GM21786 (cell line): ENCODE data around the gene PCSK6.

ENCODE experiments used
- ATAC-seq: cut with Tn5 transposase; IDR thresholded peaks from one replicate; pipeline ENCODE4 v1.9.1; 2021; ENCODE audit not compliant: unreplicated experiment

The PCSK6 gene

DNA sequence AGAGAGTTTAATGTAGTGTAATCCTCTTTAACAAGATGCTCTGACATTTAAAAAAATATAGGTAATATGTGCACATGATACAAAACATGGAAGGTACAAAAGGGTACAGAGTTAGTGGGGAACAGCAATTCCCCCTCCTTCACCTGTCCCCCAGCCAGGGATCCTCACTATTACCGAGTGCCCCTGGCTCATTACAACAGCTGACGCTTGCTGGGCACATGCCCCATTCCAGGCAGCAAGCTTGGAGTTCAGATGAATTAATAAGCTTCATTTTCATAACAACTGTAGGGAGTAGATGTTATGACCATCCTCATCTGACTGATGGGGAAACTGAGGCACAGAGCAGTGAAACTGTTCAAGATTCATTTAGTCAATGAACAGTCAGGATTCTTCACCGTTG is 41.2 kb downstream of the PCSK6 start:
- ATAC-seq, result no peak

DNA sequence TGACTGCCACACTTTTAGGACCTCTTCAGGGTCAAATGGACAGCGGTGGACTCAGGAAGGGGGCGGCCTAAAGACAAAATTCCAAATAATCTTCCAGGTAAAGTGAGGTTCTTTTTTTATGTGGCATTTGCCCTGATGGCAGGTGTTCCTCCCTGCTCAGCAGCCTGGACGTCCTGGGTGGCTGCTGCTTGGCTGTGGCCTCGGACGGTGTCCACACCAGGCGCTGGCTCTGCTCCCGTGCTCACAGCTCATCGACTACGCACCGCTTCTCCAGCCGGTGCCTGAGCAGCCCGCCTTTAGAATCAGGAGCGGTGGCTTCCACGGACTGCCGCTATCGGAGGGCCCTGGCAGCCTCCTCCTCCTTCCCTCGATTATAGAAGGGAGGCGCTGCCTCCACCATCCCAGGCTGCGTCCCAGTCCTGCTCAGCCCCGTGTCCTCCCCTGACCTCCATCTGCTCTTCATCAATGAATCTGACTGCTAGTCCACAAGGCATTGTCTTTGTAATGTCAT is 41.9 kb downstream of the PCSK6 start:
- ATAC-seq, result no peak

DNA sequence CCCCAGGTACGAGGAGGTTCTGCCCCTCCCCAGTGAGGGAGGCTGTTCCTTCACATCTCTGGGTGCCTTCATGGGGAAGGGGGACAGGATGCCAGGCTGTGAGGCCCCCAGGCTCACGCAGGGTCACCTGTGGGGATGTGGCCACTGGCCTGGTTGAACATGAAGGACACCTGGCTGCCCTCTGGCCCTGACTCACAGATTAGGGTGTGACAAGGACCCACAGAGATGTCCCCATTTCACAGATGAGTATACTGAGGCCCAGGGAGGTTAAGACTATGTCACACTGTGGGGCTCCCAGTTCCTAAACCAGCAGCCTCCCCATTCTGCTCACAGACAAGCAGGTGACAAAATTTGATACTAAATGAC is 42.4 kb downstream of the PCSK6 start:
- no peak for ATAC-seq

DNA sequence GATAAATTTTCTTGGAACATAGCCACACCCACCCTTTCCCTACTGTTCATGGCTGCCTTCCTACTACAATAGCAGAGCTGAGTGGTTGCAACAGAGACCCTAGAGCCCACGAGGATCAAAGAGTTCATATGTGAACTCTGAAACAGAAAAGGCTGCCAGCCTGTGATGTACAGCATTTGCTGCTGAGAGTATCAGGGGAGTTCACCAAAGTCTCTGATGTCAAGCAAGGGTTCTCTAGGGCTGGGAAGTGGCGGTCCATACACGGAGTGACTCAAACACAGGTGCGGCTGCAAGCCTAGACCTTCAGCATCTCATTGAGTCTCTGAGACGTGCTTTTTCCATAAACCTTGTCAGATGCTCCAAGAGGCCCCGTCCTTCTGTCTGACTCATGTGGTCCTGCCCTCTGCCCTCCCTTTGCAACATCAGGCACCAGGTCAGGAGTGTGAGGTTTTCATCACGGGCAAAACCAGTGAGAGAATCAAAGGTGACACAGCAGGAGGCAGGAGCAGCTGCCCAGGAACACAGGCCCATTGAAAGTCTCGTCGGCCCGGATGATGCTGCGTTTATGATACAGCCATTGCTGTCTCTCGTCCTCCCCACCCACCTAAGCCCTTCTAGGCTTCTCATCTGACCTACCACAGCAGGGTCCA is 42.9 kb downstream of the PCSK6 start:
- no peak for ATAC-seq

DNA sequence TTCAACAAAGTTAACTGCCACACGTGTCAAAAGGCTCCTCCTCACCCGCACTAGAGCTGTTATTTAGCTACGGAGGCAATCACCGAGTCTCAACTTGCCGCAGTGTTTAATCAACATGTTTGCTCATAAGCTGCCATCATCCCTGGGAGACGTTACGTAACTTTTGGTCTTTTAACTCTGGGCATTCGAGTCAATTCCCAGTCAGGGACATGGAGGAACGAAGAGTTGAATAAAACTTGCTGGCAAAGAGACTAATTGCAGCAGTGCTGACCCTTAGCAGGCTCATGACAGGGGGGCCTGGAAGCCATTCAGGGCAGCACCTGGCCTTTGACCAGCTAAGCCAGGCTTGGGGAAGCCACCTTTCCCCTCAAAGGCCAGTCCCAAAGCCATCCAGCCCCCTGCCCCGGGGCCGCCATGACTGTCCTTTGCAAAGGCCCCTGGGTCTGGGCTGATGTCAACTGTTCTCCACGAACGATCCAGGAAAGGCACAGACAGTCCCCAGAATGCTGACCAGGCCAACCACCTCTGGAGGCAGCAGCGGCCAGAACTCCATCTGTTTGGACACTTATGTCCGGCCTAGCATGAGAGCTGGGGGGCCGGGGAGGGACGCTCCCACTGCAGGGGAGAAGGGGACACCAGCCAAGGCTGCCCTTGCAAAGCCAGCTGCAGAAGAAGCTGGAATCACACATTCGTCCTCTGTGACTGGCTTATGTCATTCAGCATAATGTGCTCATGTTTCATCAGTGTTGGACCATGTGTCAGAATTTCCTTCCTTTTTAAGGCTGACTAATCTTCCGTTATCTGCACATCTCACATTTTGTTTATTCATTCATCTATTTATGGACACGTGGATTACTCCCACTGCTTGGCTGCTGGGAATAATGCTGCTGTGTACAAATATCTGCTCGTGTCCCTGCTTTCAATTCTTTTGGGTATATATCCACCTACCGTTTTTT is 43.7 kb downstream of the PCSK6 start:
- no peak for ATAC-seq

DNA sequence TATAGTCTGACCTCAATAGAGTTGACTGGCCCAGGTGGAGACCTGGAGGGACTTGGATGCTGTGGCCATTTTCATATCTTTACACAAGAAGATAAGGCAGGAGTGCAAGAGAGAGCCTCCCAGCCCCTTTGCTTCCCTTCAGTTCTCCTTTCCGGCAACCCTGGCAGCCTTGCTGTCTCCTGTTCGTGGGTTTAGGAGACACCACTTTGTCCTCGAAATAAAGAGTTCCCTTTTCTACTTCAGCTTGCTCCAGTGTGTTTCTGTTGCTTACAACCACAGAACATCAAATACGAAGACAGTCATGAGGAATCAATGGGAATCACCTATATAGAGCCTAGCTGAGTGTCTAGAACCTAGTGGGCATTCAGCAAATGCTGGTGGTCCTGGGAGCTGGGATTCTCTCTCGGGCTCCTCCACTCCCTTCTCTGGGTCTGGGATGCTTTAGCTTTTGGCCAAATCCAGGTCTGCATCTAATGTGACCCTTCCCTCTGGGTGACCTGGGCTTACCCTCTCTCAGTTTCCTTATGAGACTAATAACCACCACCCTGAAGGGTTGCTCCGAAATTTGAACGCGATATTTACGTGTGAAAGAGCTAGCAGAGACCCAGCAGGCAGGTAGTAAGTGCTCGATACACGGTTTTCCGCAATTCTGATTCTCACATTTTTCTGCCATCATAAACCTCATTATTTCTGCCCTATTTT is 44.5 kb downstream of the PCSK6 start:
- ATAC-seq, result no peak

DNA sequence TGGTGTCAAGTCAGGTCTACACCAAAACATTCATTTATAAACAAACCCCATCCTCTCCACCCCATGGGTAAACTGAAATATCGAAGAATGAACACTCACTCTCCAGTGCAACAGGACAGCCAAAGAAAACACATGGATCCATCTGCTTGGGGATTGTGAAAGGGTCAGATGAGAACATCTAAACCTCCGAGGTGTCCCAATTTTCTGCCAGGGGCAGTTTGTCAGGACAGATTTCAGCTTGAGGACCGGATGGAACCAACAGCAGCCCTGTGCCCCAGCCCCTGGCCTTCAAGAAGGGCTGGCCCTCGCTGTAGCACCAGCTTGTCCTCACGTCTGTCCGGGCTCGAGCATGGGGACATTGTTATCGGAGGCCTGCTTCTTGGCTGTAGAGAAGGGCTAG is 45.5 kb downstream of the PCSK6 start:
- ATAC-seq, result no peak

DNA sequence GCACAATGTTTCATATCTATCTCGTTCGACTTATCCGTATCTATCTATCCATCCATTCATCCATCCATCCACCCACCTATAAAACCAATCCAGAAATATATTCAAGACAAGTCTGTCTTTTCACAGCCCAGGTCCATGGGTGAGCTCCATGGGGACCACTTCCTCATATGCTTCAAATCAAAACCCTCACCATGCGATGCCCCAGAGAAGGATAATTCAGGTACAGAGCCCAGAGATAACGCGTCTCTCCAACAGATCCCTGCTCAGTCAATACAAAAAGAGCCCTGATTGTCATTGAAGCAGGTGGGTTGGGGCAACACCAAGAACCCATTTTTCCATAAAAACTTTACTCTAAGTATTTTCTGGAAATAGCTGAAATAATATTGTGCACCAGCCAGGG is 47.2 kb downstream of the PCSK6 start:
- no peak for ATAC-seq

DNA sequence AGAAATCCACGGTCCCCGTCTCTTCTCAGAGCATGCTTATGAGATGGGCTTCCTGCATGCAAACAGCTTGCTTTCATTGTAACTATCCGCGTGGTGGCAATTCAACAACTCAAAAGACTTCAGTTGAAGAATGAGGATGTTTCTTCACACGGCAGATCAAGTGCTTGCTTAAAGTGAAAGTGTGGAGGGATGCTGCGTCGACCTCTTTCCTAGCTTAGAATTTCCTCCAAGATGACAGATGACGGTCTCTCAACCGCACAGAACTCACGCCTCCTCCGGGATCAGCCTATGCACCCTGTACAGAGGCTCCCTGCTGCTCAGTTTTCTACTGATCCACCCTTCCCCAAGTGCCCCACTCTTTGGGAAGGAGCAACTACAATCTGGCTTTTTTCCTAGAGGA is 47.8 kb downstream of the PCSK6 start:
- no peak for ATAC-seq

DNA sequence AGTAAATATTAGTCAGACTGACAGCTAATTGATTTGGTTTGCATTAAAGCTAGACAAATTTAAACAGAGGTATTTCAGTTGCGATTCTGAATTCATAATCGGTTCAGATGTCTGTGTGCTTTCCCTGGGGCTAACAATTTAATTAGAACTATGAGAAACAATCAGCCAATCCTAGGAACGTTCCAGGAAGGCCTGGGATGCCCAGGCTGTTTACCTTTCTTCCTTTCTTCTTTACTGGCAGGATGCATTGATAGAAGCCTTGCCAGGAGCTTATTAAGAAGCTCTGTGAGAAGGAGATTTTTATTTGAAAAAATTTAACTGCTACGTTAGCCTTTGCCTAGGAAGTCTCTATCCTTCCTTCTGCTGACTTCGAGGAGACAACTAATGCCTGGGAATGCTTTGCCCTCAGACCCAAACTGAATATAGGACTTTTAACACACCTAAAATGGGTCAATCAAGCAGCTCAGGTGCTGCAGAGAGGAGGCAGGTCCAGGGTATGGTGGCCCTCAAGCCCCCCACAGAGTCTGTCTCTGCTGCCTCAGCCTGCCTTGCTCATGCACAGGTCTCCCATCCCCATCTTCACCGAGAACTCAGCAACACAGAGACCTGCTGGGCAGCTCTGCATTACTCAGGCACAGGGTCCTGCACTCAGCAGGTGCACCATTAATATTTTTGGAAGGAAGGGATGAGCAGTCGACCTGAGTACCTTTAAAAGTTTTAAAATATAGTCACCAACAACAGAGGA is 48.5 kb downstream of the PCSK6 start:
- ATAC-seq, result no peak

DNA sequence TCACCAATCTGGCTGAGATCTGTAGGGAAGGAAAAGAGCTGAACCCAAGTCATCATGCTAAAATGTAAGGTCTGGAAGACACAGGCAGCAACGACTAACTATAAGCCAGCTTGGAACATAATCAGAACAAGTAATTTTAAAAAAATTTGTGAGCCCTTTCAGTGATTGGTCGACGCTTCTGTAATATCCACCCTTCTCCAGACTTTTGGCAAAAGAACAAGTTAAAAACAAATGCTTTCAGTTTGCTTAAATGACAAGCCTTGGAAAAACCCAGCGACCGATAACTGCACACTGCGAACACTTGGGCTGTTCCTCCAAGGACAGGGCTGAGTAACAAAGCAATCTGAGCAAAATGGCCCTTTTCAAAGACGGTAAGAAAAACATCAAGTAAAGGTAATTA is 49.6 kb downstream of the PCSK6 start:
- no peak for ATAC-seq

DNA sequence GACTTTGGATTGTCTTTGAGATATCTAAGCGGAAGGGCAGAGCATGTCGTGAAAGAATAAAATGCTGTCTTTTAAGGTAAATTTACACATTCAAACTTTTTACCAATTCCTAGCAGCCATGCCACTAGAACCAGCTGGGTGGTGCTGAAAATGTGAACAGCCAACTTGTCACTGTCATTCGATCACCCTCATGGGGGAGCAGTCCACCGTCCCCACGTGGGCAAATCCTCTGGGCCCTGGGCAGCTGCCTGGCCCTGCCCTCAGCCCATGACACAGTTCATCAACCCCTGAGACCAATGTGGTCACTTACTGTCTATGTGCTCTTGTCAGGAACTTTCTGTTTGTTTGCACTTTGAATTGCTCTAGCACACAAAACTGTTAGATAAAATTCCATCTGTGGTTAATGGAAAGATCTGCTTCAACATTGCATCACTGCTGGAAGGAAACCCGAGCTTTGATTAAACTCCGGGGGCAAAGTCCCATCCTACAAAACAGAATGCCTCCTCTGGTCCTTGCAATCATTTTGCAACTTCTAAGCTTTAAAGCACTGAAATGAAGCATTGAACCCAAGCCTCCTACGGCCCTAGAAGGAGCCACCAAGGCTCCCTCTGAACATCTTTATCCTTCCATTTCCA is 50.1 kb downstream of the PCSK6 start:
- ATAC-seq, result no peak

DNA sequence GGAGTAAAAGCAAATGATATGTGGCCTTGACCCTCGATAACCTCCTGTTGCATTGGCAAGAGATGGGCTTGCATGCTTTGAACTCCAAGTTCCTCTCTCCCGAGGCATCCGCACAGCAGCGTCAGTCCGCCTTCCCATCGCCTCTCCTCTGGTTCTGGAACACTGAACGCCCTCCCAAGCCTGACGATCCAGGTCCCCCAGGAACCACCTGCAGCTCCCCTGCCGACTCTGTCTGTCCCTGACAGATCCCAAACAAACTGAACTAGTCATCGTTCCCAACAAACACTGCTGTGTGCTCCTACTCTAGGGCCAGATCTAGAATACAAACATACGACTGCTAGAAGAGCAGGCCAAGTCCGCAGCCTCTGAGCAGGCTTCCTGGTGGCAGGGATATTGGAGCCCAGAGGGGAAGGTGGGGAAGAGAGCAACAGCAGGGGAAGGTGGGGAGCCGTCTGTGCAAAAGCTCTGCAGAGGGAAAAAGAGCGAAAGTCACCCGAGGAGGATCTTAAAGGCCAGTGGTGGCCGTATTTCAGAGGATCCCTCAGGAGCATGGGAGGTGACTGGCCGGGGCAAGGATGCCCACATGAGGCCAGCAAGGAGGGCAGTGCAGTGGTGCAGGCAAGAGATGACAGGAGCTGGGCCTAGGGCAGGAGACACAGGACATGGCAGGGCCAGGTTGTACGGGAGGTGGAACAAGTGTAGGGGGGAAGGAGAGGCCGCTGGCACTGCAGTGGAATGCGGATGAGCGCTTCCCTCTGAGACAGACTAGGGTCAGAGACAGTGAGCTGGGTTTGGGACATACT is 50.8 kb downstream of the PCSK6 start:
- ATAC-seq, result no peak

DNA sequence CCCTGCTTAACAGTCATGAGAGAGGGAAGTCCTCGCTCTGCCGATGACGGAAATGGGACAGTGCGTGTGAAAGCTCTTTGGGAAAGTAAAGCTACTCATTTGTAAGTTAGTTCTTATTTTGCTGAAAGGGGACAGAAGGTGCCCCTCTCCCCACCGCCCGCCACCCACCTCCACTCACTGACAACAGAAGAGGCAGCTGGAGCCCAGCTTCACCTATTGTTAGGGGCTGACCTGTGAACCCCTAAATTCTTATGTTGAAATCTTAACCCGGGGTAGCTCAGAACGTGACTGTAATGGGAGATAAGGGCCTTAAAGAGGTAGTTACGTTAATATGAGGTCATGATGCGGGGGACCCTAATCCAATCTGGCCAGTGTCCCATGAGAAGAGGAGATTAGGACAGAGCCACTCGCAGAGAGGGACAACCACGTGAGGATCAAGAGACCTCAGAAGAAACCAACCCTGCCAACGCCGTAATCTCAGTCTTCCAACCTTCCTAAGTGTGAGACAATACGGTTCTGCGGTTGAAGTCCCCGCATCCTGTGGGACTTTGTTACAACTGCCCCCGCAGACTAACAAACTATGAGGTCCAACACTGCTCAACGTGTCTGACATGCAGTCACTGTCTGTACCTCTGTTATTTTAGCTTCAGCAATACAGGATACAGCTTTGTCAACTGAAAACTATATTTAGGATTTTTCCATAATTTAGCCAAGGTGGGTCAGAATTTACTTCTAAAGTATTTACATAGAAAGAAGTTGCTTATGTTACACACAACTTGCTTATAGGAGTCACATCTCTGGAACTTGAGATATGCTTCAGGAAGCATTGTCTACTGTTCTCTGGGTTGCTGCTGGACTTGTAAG is 51.7 kb downstream of the PCSK6 start:
- ATAC-seq, result no peak

DNA sequence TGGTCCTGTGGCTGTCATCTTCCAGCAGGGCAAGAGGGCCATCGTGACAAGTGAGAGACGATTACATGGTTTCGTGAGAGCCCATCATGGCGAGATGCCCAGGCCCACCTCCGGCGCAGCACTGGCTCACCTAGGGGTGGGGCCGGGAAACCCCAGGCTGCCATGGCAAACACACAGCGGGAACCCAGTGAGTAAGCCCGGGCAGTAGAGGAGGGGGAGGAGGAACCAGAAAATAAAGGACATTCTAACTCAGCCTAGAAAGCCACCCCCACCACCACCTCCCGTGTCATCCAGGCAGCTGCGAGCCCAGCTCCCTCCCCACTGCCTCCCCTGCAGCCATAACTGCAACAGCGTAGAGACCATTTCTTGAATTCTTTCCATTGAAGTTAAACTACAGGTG is 52.3 kb downstream of the PCSK6 start:
- no peak for ATAC-seq

DNA sequence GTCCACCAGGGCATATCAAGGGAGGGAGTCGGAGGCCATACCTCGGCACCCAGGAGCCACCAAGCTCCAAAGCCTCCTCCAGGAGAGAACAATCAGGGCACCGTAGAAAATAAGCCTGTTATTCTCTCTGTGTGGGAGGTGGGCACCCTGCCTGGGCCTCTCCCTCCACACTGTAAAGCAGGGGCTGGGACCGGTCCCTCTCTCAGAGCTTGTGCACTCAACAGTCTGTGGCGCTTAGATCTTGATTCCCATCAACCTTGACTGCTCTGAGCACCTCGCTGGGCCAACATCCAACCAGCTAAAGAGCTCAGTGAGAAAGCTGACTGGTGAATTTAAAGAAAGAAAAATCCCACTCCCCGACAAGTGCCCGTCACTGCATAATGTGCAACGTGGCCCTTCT is 53.0 kb downstream of the PCSK6 start:
- no peak for ATAC-seq

DNA sequence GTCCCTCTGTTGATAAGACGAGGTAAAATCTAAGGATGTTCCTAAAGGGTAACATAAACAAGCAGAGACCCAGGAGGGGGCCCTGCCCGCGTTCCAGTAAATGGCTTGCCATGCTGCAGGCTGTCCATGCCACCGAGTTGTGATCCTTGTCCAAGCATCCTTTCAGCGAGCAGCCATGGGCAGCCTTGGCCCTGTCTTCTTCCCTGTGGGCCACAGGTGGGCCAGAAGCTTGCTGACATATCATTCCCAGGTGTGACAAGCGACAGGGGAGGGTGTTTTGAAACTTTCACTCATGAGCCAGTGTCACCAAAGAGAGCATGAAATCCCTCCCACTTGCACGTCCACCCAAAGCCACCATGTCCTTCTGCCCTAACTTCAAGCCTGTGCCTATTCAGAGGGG is 53.7 kb downstream of the PCSK6 start:
- no peak for ATAC-seq

DNA sequence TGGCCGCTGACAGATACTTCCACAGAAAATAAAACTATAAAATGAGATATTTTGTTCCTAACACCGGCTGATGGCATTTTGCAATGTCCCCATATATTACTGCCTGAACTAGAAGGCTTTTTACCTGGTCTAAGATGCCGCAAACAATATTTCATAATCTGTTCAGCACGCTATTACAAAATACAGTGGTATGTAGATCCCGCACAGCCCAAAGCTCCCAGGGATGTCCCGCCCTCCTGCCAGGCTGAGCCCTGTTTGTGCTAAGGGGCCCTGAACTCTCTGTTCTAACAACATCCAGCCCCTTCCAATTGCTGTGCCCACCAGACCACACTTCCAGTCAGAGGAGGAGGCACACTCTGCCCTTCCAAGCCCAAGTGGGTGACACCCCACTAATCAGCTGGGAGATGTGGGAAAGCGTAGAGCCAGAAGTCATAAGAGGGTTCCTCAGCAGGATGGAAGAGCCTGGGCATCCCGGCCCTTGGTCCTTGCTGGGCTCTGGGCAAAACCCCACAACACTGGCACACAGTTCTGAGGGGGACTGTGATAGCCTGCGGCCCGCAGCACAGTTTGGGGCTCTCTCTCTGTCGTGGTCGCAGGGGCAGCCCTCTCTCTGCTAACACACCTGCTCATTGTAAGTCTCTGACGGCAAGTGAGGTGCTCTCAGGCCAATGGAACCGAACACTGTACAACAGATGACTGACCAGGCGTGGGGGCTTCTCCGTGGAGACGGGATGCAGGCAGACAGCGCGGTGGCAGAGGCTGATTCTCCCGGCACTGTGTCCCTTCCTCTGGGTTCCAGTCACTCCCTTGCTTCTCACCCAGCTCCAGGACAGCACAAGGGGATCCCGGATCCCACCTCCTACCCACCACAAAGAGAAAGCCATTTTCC is 55.2 kb downstream of the PCSK6 start:
- ATAC-seq, result no peak
